GM18909 (cell line): ENCODE data around the gene TCF19.
A peak's percentile ranks its signal among the peaks of the same experiment; 100 is the strongest.
"Not testable (repeated sequence)": the region's sequence is repeated elsewhere in the genome, so short reads cannot be mapped to it uniquely, and the experiment has no call there.

Source experiments
- ATAC-seq: cut with Tn5 transposase; IDR thresholded peaks from one replicate; pipeline ENCODE4 v1.9.1; 2021; ENCODE audit warnings: mild to moderate bottlenecking; ENCODE audit not compliant: unreplicated experiment, poor library complexity

TCF19 gene

GRCh38 chr6:31199105-31199452, 40.7 kb downstream of the TCF19 start:
- ATAC-seq = not testable (repeated sequence)

- ATAC-seq = no peak
These were observed 44.1 kb downstream of the TCF19 start for GRCh38 chr6:31202259-31203166.

GRCh38 chr6:31203345-31203979, 45.1 kb downstream of the TCF19 start:
- peak; percentile 53 for ATAC-seq

GRCh38 chr6:31204751-31205145, 46.4 kb downstream of the TCF19 start:
- no peak for ATAC-seq

GRCh38 chr6:31205638-31206037, 47.2 kb downstream of the TCF19 start:
- no peak for ATAC-seq

- no peak for ATAC-seq
These were observed 50.1 kb downstream of the TCF19 start for GRCh38 chr6:31208506-31208905.

GRCh38 chr6:31209137-31209536, 50.7 kb downstream of the TCF19 start:
- no peak for ATAC-seq

GRCh38 chr6:31210123-31210522, 51.7 kb downstream of the TCF19 start:
- no peak for ATAC-seq

GRCh38 chr6:31210741-31211532, 52.5 kb downstream of the TCF19 start:
- no peak for ATAC-seq
